Measurements from ENCODE around the gene BICRA. TPM values are rescaled to one million over a fixed set of nuclear protein-coding genes. Genes with fewer than 3 reads are reported as not detected.

Gene BICRA
- total and polyA plus RNA-seq, 2 of the 4 experiments (the other 2 are of a cell fraction): 1.8 to 3.5 TPM

GRCh38 chr19:47720669-47721422, 111.9 kb downstream of the BICRA start (continued):
- TF ChIP-seq MXI1 (IDR thresholded peaks at IDR 0.05; ENCODE audit: borderline replicate concordance, low read depth, low read length) (no peak), CHD1 (IDR thresholded peaks at IDR 0.05; ENCODE audit: low read depth, low read length) (no peak), FOS (IDR thresholded peaks at IDR 0.05; ENCODE audit: low read depth, low read length) (no peak), RFX5 (IDR thresholded peaks at IDR 0.05; ENCODE audit: low read depth, low read length) (no peak), MAFK (IDR thresholded peaks at IDR 0.05; ENCODE audit: low read depth, low read length) (no peak), RAD21 (IDR thresholded peaks at IDR 0.05; ENCODE audit: low read length) (no peak), BHLHE40 (IDR thresholded peaks at IDR 0.05; ENCODE audit: low read depth, low read length) (no peak), SMC3 (IDR thresholded peaks at IDR 0.05; ENCODE audit: low read depth, low read length) (no peak), CEBPB (IDR thresholded peaks at IDR 0.05; ENCODE audit: low read depth, low read length) (no peak)
